Endodermal cell (in vitro differentiated cells): ENCODE data around the gene PIBF1. TPM values are rescaled to one million over a fixed set of nuclear protein-coding genes. Genes with fewer than 3 reads are reported as not detected.

Experiments used
- DNase-seq: peaks from one replicate; pipeline ENCODE4 v3.0.0-alpha.2; 2017
- H3K27ac ChIP-seq: 2 replicates; pipeline ENCODE4 v1.5.1; 2013; ENCODE audit warnings: mild to moderate bottlenecking, low read depth, low read length, moderate library complexity
- H3K27me3 ChIP-seq: 2 replicates; pipeline ENCODE4 v1.6.1; 2013; ENCODE audit warnings: mild to moderate bottlenecking, low read length, moderate library complexity; ENCODE audit not compliant: insufficient read depth, control insufficient read depth, poor library complexity, severe bottlenecking
- H3K36me3 ChIP-seq: 2 replicates; pipeline ENCODE4 v1.7.0; 2013; ENCODE audit warnings: mild to moderate bottlenecking, low read length, moderate library complexity; ENCODE audit not compliant: control insufficient read depth, insufficient read depth
- H3K4me1 ChIP-seq: one replicate; pipeline ENCODE4 v1.7.0; 2013; ENCODE audit warnings: low read length; ENCODE audit not compliant: control insufficient read depth, insufficient read depth
- H3K4me3 ChIP-seq: 2 replicates; pipeline ENCODE4 v1.5.1; 2013; ENCODE audit warnings: mild to moderate bottlenecking, low read length, moderate library complexity
- H3K9ac ChIP-seq: 2 replicates; pipeline ENCODE4 v1.6.1; 2013; ENCODE audit warnings: mild to moderate bottlenecking, low read length, moderate library complexity; ENCODE audit not compliant: poor library complexity, severe bottlenecking; ENCODE audit errors: extremely low read depth
- H3K9me3 ChIP-seq: 2 replicates; pipeline ENCODE4 v1.6.1; 2013; ENCODE audit warnings: mild to moderate bottlenecking, low read length, moderate library complexity; ENCODE audit not compliant: control insufficient read depth
- H3K27ac Mint-ChIP-seq: 2 replicates; pipeline ENCODE4 v1.8.0; 2020; ENCODE audit warnings: mixed read lengths
- H3K27me3 Mint-ChIP-seq: 2 replicates; pipeline ENCODE4 v1.8.0; 2021; ENCODE audit warnings: mild to moderate bottlenecking, mixed read lengths; ENCODE audit not compliant: insufficient read depth
- H3K36me3 Mint-ChIP-seq: 2 replicates; pipeline ENCODE4 v1.8.0; 2020; ENCODE audit warnings: low read depth, mixed read lengths
- H3K4me1 Mint-ChIP-seq: 2 replicates; pipeline ENCODE4 v1.8.0; 2020; ENCODE audit warnings: mixed read lengths
- H3K4me3 Mint-ChIP-seq: 2 replicates; pipeline ENCODE4 v1.8.0; 2020; ENCODE audit warnings: mild to moderate bottlenecking, moderate library complexity, mixed read lengths
- H3K9me3 Mint-ChIP-seq: 2 replicates; pipeline ENCODE4 v1.8.0; 2020; ENCODE audit warnings: mild to moderate bottlenecking, mixed read lengths
- CTCF ChIP-seq: fragments of 200-600 bp; sonication (generic); conservative IDR thresholded peaks from 2 replicates; pipeline ENCODE4 v1.5.0; 2021; ENCODE audit warnings: antibody characterized with exemption, mild to moderate bottlenecking
- WGBS, 2 experiments: methylation state at CpG; one replicate each; pipeline versions ENCODE4 v1.1.5 to v1.1.7; 2013; ENCODE audit warnings: missing lambda C conversion rate in 2 of 2, mixed read lengths in 1 of 2; ENCODE audit not compliant: insufficient coverage in 1 of 2, insufficient read length in 1 of 2; 5-methylcytosine and 5-hydroxymethylcytosine counted together
- total RNA-seq, 2 donors: library from RNA; stranded (reverse); fragmentation: NEBNext Ultra II Directional in 1 of 2; extraction: Animal tissue kit (Norgen Biotek cat#: 25700) in 1 of 2; gene quantifications; 2 replicates in 1 of 2; 3 replicates in 1 of 2; pipeline ENCODE4 v1.2.1, GENCODE V29; 2021

The PIBF1 gene
- total RNA-seq, 2 donors from 2014 or later = 25.6 to 35.2 TPM

GRCh38 chr13:73065036-73065435 lies 283.1 kb downstream of the PIBF1 start:
- H3K36me3 ChIP-seq = peaks cover 75% of the 10 kb centered on the region
- no peak overlapping the region for H3K27ac ChIP-seq
- H3K4me1 ChIP-seq = peaks cover 2% of the 10 kb centered on the region
- peak overlapping the region; percentile 3 for H3K4me3 ChIP-seq
- WGBS, 2 experiments = 58 to 89% methylated on average over 1 to 2 of the region's 2 CpGs
- no peaks in the 10 kb centered on the region for H3K9me3 ChIP-seq
- Mint-ChIP-seq H3K9me3 (no peaks in the 10 kb centered on the region), H3K4me3 (no peak overlapping the region), H3K4me1 (peaks cover 48% of the 10 kb centered on the region), H3K36me3 (peaks cover 56% of the 10 kb centered on the region), H3K27me3 (peaks cover 17% of the 10 kb centered on the region), H3K27ac (no peak overlapping the region)
- no peaks in the 10 kb centered on the region for H3K27me3 ChIP-seq
- no peak for DNase-seq
- no peak overlapping the region for H3K9ac ChIP-seq
- no peak for TF ChIP-seq CTCF

GRCh38 chr13:73065665-73066340 lies 283.9 kb downstream of the PIBF1 start:
- peaks cover 7% of the 10 kb centered on the region for H3K4me1 ChIP-seq
- H3K36me3 Mint-ChIP-seq = peaks cover 56% of the 10 kb centered on the region
- H3K4me3 ChIP-seq = no peak overlapping the region
- H3K9ac ChIP-seq = no peak overlapping the region
- H3K27ac Mint-ChIP-seq = no peak overlapping the region
- WGBS, 2 experiments = 93 to 97% methylated on average over 6 to 7 of the region's 7 CpGs
- no peak overlapping the region for H3K27ac ChIP-seq
- no peak for DNase-seq
- no peaks in the 10 kb centered on the region for H3K27me3 ChIP-seq
- H3K4me1 Mint-ChIP-seq = peaks cover 56% of the 10 kb centered on the region
- no peak overlapping the region for H3K4me3 Mint-ChIP-seq
- no peaks in the 10 kb centered on the region for H3K9me3 Mint-ChIP-seq
- no peaks in the 10 kb centered on the region for H3K9me3 ChIP-seq
- H3K36me3 ChIP-seq = peaks cover 82% of the 10 kb centered on the region
- peaks cover 10% of the 10 kb centered on the region for H3K27me3 Mint-ChIP-seq
- TF ChIP-seq CTCF = no peak

Other genes starting within 250 kb of the PIBF1 start
- 10 to 100 TPM; 22.0 to 27.5 TPM for gene MZT1, start 54.5 kb upstream of the PIBF1 start, total RNA-seq
- gene BORA, start 54.2 kb upstream of the PIBF1 start, total RNA-seq = 10 to 100 TPM; 14.4 to 22.5 TPM
- gene DIS3, start 233 bp upstream of the PIBF1 start, total RNA-seq = 10 to 100 TPM; 32.9 to 36.9 TPM